SK-N-SH treated with all-trans-retinoic acid at 6 μM for 48 hours (cell line): ENCODE data around the gene SYDE2.
"Not testable (repeated sequence)": the region's sequence is repeated elsewhere in the genome, so short reads cannot be mapped to it uniquely, and the experiment has no call there.

Experiments used
- ATAC-seq: fragments of 200-7000 bp; cut with Tn5 transposase; 3 replicates; pipeline ENCODE4 v1.9.1; 2020; ENCODE audit warnings: mild to moderate bottlenecking, moderate library complexity
- BACH2 ChIP-seq: fragments of 250-450 bp; sonication (Bioruptor Pico); IDR thresholded peaks from 2 replicates; pipeline ENCODE4 v1.9.0; 2021; ENCODE audit warnings: mild to moderate bottlenecking, borderline replicate concordance
- CSDC2 ChIP-seq: fragments of 250-450 bp; sonication (Bioruptor Pico); IDR thresholded peaks from 2 replicates; pipeline ENCODE4 v1.5.0; 2020; ENCODE audit warnings: mild to moderate bottlenecking, moderate library complexity
- CSRNP3 ChIP-seq: fragments of 250-450 bp; sonication (Bioruptor Pico); IDR thresholded peaks from 2 replicates; pipeline ENCODE4 v1.5.1; 2021; ENCODE audit warnings: mild to moderate bottlenecking, moderate library complexity
- ESRRG ChIP-seq: fragments of 250-450 bp; sonication (Bioruptor Pico); IDR thresholded peaks from 2 replicates; pipeline ENCODE4 v1.6.1; 2021; ENCODE audit warnings: mild to moderate bottlenecking
- GLIS3 ChIP-seq: fragments of 250-450 bp; sonication (Bioruptor Pico); IDR thresholded peaks from 2 replicates; pipeline ENCODE4 v1.5.0; 2020; ENCODE audit warnings: mild to moderate bottlenecking, moderate library complexity
- ISL1 ChIP-seq: fragments of 250-450 bp; sonication (Bioruptor Pico); IDR thresholded peaks from 2 replicates; pipeline ENCODE4 v2.1.2; 2022; ENCODE audit warnings: mild to moderate bottlenecking, moderate library complexity
- OSR1 ChIP-seq: fragments of 250-450 bp; sonication (Bioruptor Pico); IDR thresholded peaks from 2 replicates; pipeline ENCODE4 v1.8.0; 2022; ENCODE audit warnings: moderate library complexity, mild to moderate bottlenecking, inconsistent platforms
- PATZ1 ChIP-seq: fragments of 250-450 bp; sonication (Bioruptor Pico); IDR thresholded peaks from 2 replicates; pipeline ENCODE4 v1.8.0; 2020; ENCODE audit warnings: mild to moderate bottlenecking, moderate library complexity, borderline replicate concordance
- POU6F1 ChIP-seq: fragments of 250-450 bp; sonication (Bioruptor Pico); IDR thresholded peaks from 2 replicates; pipeline ENCODE4 v1.8.0; 2021; ENCODE audit warnings: low read depth, mild to moderate bottlenecking, moderate library complexity, borderline replicate concordance
- PPARA ChIP-seq: fragments of 250-450 bp; sonication (Bioruptor Pico); IDR thresholded peaks from 2 replicates; pipeline ENCODE4 v1.5.0; 2020; ENCODE audit warnings: mild to moderate bottlenecking, borderline replicate concordance
- RARB ChIP-seq: fragments of 250-450 bp; sonication (Bioruptor Pico); IDR thresholded peaks from 2 replicates; pipeline ENCODE4 v1.8.0; 2021; ENCODE audit warnings: mild to moderate bottlenecking, moderate library complexity
- SNAI2 ChIP-seq: fragments of 250-450 bp; sonication (Bioruptor Pico); IDR thresholded peaks from 2 replicates; pipeline ENCODE4 v1.5.0; 2020; ENCODE audit warnings: mild to moderate bottlenecking, moderate library complexity
- TSHZ2 ChIP-seq: fragments of 250-450 bp; sonication (Bioruptor Pico); IDR thresholded peaks from 2 replicates; pipeline ENCODE4 v1.5.0; 2020; ENCODE audit warnings: mild to moderate bottlenecking, moderate library complexity
- ZC3H10 ChIP-seq: fragments of 250-450 bp; sonication (Bioruptor Pico); IDR thresholded peaks from 2 replicates; pipeline ENCODE4 v1.5.1; 2021; ENCODE audit warnings: mild to moderate bottlenecking, moderate library complexity
- ZFP3 ChIP-seq: fragments of 250-450 bp; sonication (Bioruptor Pico); IDR thresholded peaks from 2 replicates; pipeline ENCODE4 v1.5.0; 2020; ENCODE audit warnings: mild to moderate bottlenecking, moderate library complexity
- ZNF565 ChIP-seq: fragments of 450-650 bp; formaldehyde crosslinking; conservative IDR thresholded peaks from 2 replicates; pipeline ENCODE4 v1.5.0; 2020; ENCODE audit warnings: low read depth, mild to moderate bottlenecking, moderate library complexity
- ZNF70 ChIP-seq: fragments of 450-650 bp; formaldehyde crosslinking; IDR thresholded peaks from 2 replicates; pipeline ENCODE4 v1.5.0; 2020; ENCODE audit warnings: mild to moderate bottlenecking, moderate library complexity
- ZNF8 ChIP-seq: fragments of 450-650 bp; formaldehyde crosslinking; IDR thresholded peaks from 2 replicates; pipeline ENCODE4 v1.5.0; 2020; ENCODE audit warnings: mild to moderate bottlenecking, moderate library complexity

Gene SYDE2

GRCh38 chr1:85144351-85144750, 56.5 kb downstream of the SYDE2 start:
- TF ChIP-seq PATZ1 (no peak), ZNF565 (CRISPR knock-in tag) (no peak), TSHZ2 (no peak), CSRNP3 (no peak), BACH2 (CRISPR knock-in tag) (no peak), ISL1 (CRISPR knock-in tag) (no peak), ESRRG (CRISPR knock-in tag) (no peak), ZNF8 (no peak), SNAI2 (CRISPR knock-in tag) (no peak), ZFP3 (CRISPR knock-in tag) (no peak), POU6F1 (CRISPR knock-in tag) (no peak), ZNF70 (CRISPR knock-in tag) (no peak), ZC3H10 (CRISPR knock-in tag) (no peak)
- ATAC-seq, result no peak

- no peak for ATAC-seq
- TF ChIP-seq PPARA (CRISPR knock-in tag) (no peak), RARB (CRISPR knock-in tag) (no peak), PATZ1 (no peak), CSDC2 (CRISPR knock-in tag) (no peak), ZNF8 (no peak), ZFP3 (CRISPR knock-in tag) (no peak), GLIS3 (CRISPR knock-in tag) (no peak)
- TF ChIP-seq, all 23 proteins: peak for 0
These were observed 58.1 kb downstream of the SYDE2 start for GRCh38 chr1:85142753-85143152.

GRCh38 chr1:85138439-85138838, 62.4 kb downstream of the SYDE2 start:
- not testable (repeated sequence) for ATAC-seq

- ATAC-seq, result no peak
- no peak for TF ChIP-seq CSDC2 (CRISPR knock-in tag)
- no peak for TF ChIP-seq ZNF70 (CRISPR knock-in tag)
- TF ChIP-seq GLIS3 (CRISPR knock-in tag), result no peak
- TF ChIP-seq PATZ1, result no peak
- TF ChIP-seq OSR1 (CRISPR knock-in tag), result no peak
- TF ChIP-seq SNAI2 (CRISPR knock-in tag), result no peak
These were observed 63.2 kb downstream of the SYDE2 start for GRCh38 chr1:85137660-85138059.
